Choroid plexus epithelial cell (primary cell): ENCODE data around the gene PHLPP1.

Experiments
- DNase-seq: peaks from one replicate; pipeline ENCODE4 v3.0.0-alpha.2; 2010; ENCODE audit warnings: low read depth
- H3K4me3 ChIP-seq: 2 replicates; pipeline ENCODE4 v1.5.1; 2011; ENCODE audit warnings: low read depth, mild to moderate bottlenecking, control low read depth, low read length, moderate library complexity
- CTCF ChIP-seq: conservative IDR thresholded peaks from 2 replicates; pipeline ENCODE4 v1.5.1; 2011; ENCODE audit warnings: low read depth, mild to moderate bottlenecking, control low read depth, inconsistent platforms, low read length, moderate library complexity

PHLPP1 gene

GRCh38 chr18:62878305-62878704 is 163.0 kb downstream of the PHLPP1 start:
- DNase-seq: no peak
- TF ChIP-seq CTCF: no peak
- H3K4me3 ChIP-seq: no peak overlapping the region

DNA sequence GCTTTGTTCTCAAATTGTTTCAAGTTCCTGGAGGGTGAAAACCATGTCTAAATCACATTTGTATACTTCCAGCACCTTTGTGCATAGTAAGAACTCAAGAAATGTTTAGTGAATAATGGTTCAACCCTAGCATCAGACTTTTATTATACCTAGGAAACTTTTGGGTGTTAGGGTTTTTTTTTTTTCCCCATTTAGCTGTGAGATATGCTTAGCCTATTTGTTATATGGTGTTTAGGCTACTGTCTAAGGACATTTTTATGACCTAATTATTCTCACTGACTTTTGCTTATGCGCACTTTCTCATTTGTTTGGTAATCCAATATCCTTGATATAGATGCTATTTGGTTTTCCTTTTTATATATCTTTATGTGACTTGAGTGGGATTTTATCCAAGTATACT is 164.7 kb downstream of the PHLPP1 start:
- DNase-seq: no peak
- H3K4me3 ChIP-seq: no peak overlapping the region
- no peak for TF ChIP-seq CTCF

DNA sequence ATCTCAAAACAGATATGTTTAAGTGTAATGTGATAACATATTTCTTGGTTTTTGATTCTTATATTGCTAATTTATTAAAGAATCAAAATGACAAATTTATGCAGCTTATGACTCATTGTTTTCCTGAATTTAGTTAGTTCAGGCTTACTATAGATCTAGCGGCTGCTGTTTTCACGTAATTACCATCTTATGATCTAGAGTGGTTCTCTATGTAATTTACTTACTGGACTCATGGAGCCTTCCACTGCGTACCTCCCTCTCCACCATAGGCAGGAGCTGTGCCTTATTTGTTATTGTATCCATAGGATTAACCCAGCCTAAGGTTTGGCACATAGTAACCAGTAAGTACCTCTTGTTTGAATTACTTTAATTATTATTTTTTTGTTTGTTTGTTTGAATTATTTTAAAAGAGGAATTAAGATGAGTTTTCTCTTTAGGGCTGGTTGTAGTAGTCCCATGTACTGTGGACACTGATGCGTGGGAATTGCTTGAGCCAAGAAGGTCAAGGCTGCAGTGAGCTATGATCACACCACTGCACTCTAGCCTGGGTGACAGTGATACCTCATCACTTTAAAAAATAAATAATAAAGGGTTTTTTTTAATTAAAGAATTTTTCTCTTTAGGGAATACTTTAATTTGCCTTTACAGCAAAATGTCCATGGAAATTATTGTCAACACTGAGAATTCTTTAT is 165.5 kb downstream of the PHLPP1 start:
- no peak for DNase-seq
- TF ChIP-seq CTCF: no peak
- H3K4me3 ChIP-seq: no peak overlapping the region

DNA sequence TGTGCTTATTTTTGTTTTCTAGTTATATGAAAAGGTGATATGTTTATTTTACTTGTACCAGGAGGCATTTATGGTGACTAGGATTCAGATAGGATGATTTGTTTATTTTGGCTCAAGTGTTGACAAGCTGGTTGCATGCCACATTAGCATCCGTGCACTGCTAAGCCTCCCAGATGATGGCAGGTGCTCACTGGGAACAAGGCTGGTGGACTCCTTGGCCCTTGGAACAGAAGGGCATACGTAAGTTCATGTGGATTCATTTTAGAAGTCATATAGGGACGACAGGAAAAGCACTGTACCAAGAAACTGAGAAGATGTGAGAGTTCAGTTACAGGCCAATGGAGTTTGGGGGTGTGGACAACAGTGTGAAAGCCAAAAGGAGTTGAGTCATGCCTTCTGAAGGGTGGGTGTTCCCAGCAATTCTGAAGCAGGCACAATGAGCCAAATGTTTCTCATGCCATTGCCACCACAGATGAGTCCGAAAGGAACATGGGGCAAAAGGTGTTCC is 166.2 kb downstream of the PHLPP1 start:
- peak; percentile 97 for DNase-seq
- peak overlapping the region; percentile 14 for H3K4me3 ChIP-seq
- no peak for TF ChIP-seq CTCF

DNA sequence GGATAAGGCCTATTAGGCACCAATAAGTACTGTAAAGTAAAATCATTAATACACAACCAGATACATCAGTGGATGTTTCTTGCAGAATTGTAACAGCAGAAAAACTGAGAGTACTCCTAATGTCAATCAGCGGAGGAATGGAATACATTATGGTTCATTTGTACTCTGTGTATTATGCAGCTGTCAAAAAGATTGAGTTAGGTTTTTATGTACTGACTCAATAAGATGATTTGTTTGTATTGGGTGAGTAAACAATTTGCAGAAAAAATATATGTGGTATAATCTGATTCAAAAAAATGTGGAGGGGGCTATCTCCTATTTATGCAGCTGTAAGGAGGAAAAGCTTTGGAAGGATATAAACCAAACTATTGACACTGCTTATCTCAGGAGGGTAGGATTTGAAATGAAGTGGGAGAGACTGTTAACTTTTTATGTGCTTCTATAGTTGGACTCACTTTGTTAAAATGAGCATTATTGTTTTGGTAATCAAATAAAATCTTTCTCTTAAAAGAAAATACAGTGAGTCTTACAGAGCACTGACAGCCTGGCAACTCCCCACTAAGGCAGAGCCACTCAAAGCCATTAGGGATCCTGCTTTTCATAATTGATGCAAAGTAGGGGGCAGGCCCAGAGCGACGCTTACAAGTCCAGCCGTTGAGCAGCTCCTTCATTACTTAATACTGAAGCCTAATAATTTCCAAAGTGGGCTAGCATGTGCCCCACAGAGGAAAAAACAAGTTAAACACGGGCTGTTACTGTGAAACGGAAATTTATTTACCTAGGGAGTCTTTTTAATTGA is 168.8 kb downstream of the PHLPP1 start:
- no peak for TF ChIP-seq CTCF
- H3K4me3 ChIP-seq: no peak overlapping the region
- DNase-seq: no peak

- TF ChIP-seq CTCF: no peak
- H3K4me3 ChIP-seq: no peak overlapping the region
- DNase-seq: no peak
Observed at GRCh38 chr18:62885804-62886203, 170.5 kb downstream of the PHLPP1 start.
